ENCODE measurements around the gene SARM1.
"Not testable (repeated sequence)": the region's sequence is repeated elsewhere in the genome, so short reads cannot be mapped to it uniquely, and the experiment has no call there.

SARM1 gene

DNA sequence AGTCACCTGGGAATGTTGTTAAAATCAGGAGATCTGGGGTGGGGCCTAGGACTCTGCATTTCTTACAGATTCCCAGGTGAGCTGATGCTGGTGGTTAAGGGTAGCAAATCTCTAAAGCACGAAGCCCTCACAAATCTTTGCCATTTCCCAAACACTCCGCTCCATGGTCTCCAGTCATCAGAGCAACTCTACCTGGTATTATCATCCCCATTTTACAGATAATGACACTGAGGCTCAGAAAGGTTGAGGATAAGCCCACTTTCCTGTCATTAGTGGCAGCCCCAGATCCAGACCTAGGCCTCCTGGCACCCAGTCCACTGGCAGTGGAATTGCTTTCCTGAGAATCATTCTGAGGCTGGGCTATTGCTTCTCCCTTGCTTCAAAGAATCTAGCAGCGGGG, 25.8 kb downstream of the SARM1 start:
- no peak for DNase-seq

DNA sequence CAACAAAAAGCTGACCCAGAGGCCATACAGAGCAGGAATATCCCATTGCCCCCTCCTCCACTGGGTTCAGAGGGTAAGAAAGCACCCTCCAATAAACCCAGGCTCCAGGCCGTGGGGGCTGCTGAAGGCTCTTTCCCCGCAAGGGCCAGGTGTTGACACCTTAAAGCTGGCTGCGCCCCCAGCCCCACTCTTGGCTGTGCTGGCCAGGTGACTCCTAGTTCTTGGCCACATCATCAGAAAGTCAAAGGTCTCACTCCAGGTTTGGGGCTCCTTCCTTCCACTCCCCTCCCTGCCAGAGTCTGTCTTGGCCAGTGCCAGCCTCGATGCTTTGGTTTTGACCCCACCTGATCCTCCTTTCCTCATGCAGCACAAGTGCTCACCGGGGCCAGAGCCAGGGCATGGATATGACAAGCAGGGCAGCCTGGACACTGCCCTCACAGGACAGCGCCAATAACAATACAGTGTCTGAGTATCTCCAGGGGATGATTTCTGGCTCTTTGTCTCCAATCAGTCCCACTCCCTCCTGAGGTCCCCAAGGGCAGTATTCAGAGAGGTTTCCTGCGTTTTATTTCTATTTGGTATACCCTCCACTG, 26.3 kb downstream of the SARM1 start:
- no peak for DNase-seq

DNA sequence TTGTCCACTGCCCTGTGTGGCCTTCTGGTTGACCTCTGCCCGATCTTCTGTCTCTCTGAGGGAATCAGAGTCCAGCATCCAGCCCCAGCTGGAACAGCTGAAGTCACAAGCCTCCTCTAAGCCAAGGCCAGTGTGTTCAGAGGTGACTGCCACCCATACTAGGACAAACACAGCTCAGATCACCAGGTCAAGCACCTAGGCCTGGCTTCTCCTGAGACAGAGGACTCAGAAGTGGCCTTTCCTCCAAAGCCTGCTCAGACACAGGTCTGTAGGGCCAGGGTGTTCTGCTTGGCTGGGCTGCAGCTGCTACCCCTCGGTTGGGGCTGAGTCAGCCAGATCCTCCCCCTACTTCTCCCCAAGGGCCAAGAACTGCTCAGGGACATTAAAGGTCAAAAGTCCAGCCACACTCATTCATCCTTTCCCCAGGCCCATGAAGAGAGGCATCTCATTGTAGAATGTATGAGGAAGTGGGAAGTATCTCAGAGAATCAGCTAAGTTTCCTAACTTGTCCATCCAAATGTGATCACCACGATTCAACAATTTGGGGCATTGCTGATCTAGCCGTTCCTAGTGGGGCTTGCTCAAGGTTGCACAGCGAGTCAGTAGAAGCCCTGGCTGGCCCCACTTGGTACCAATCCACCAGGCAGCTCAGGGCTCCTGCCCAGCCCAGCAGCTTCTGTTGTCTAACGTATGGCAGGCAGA, 26.9 kb downstream of the SARM1 start:
- DNase-seq: no peak

DNA sequence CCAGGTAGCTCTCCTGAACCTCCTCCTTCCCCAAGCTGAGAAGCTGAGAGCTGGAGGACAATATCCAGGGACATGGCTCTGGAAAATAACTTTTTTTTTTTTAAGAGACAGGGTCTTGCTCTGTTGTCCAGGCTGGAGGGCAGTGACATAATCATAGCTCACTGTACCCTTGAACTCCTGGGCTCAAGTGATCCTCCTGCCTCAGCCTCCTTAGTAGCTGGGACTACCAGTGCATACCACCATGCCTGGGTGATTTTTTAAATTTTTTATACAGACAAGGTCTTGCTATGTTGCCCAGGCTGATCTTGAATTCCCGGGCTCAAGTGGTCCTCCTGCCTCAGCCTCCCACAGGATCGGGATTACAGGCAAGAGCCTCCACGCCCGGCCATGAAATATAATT, 28.3 kb downstream of the SARM1 start:
- no peak for DNase-seq

DNA sequence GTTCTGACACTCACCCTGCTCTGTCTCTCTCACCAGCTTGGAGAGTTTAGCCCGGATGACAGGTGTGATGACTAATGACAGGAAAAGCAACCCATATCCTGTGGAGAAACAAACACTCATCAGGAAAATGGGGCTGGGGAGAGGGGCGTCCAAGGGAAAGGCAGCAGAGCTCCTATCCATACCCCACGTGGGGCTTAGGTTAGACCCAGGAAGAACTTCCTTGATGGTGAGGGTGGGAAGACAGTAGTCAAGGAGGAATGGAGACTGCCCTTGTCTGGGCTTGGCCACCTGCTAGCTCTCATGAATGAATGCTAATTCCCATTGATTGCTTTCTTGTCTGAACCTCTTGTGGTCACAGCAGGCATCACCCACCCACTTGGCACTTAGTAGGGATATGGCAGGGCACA, 30.7 kb downstream of the SARM1 start:
- DNase-seq: no peak

DNA sequence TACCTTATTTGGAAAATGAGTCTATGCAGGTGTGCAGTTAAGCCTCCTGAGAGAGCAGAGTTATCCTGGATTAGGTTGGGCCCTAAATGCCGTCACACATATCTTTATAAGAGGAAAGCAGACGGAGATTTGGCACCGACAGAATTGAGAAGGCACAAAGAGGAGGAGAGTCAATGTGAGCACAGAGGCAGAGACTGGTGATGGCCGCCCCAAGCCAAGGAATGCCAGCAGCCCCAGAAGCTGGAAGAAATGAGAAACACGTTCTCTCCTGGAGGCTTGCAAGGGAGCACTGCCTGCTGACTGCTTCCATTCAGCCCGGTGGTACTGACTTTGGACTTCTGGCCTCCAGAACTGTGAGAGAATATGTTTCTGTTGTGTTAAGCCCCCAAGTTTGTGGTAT, 31.4 kb downstream of the SARM1 start:
- no peak for DNase-seq

DNA sequence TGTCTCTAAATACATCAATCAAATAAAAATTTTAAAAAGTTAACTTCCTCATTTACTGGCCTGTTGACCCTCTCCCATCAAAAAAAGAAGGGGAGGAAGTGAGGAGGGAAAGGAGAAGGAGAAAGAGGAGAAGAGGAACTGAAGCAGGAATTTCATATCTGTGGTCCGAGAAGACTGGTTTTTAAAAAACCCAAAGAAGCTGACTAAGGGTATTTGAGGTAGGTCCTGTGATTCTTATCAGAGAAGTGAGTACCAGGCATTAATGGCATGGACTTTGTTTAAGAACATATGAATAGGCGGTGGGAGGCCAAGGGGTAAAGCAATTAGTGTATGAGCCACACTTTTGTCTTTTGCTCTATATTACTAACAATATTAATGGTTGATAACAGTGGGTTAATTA, 32.5 kb downstream of the SARM1 start:
- no peak for DNase-seq

DNA sequence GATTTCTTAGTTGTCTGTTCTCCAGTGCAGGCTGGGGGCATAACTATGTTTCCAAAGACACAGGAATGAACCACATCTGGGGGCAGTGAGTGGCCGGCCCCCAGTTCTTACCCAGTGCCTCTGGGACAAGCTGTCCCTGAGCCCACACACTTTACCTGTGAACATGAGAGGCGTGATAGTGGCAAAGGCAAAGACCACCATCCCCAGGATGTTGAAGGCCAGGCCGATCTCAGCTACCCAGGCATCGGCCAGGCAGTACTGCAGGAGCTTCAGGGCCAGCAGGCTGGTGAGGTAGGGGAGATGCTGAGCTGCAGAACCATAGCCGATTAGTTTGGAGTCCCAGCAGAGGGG, 32.9 kb downstream of the SARM1 start:
- no peak for DNase-seq

DNA sequence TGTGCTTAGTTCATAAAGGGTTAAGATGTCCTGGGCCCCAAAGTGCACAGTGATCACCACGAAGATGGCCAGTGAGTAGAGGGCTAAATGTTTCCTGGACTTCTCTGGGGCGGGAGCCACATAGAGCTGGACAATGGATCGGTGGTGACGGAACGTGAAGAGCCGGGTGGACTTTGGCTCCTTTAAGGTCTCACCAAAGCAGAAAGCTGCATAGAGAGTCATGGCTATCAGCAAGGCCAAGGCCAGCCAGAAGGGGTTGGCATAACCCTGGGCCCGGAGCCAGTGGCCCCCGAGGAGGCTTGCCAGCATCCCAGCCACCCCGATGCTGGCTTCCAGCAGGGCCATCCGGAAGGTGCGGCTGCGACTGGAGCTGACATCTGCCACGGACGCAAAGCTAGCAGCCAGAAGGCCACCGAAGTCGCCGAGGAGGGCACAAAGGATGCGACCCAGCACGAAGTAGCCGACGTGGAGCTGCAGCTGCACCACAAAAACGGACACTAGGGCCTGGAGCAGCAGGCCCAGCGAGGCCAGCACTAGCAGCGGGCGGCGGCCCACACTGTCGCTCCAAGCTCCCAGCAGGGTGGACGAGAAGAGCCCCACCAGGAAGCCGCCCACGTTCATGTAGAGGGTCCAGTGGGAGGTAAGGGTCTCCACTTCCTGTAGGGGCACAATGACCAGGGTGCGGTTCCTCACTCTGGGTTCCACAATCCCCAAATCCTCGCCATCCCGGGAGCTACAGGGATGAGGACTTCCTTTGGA, 33.5 kb downstream of the SARM1 start:
- DNase-seq: peak in 1 of 2 experiments; percentile 44

DNA sequence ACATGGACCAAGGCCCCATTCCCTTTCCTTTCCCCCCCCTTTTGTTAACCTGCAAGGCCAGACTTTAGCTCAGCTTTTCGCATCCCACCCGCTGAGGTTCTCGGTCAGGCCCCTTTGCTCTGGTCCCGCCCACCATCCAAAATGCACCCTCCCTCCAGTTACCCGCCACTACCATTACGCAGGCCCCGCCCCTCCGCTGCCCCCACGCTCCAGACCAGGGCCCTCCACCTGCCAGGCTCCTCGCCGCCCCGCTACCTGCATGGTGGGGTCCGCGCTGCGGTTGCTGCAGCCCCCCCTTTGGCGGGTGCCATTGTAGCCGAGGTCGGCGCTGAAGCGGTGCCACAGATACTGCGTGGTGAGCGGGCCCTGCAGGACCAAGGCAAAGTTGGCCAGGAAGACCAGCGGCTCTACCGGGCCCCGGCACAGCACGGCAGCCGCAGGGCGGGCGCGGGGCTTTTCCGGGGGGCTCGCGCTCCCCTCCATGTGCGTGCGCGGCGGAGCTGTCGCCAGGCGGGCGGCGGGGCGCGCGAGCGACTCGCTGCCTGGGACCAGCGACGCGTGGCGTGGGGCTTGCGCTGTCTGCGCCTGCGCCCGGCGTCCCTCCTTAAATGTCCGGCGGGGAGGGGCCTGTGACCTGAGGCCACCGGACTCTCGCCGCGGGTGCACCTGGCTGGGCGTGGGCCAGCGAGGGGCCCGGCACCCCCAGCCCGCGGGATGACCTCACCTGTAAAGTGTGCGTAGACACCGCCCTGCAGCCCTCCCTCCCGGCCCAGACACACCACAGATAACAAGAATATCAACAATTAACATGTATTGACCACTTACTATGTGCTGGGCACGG, 34.4 kb downstream of the SARM1 start, which contains the start of gene SLC46A1:
Gene SLC46A1 (minus strand): TSS at position 581 of the 841 bp plus-strand sequence. CDS start 98 bp downstream, at position 483.
- peak; percentile 57 to 82 for DNase-seq

DNA sequence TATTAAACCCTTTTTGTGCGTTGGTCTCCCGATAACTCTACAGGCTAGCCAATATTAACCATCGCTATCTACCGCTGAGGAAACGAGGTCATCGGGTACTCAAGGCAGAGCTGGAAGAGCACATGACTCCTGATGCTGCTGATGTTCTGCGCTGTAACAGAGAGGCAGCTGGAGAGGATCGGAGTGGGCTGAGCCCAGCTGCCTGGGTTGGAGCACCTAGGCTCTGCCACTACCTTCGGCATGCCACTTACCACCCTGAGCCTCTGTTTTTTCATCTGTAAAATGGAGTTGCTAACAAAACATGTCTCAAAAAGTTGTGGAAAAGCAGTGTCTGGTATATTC, 35.0 kb downstream of the SARM1 start:
- peak; percentile 34 to 72 for DNase-seq

DNA sequence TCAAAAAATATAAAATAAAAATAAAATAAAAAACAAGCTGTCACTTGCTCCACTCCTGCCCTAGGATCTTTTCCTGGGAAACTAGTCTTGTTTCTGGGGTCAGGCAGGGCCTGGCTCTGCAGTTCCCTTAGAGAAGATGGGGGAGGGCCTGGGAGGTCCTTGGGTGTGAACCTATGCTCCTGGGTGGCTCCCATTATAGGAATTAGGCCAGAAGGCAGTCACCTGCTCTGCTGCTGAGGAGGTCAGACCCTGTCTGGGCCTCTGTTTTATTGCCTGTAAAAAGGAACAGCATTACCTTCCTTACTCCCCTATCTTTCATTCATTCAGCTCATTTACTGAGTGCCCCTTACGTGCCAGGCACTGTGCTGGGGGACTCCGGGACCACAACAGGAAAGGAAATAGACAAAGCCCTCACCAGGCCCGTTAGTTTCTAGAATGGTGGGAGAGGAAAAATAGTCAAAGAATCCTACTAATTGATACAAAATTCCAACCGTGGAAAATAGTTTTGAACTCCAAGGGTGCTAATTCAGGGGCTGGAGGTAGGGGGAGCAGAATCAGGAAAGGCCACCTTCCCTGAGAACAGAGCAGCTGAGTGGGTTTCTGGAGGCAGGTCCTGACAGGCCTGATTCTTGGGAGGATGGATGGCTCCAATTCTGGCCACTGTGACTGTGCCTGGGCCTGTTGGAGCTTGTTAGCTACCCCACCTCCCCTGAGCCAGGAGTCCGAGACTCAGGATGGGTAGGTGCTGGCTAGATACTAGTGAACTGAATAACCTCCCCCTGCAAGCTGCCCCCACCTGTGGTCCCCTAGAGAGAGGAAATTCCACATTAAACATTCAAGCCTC, 35.9 kb downstream of the SARM1 start:
- DNase-seq: peak; percentile 80 to 84

DNA sequence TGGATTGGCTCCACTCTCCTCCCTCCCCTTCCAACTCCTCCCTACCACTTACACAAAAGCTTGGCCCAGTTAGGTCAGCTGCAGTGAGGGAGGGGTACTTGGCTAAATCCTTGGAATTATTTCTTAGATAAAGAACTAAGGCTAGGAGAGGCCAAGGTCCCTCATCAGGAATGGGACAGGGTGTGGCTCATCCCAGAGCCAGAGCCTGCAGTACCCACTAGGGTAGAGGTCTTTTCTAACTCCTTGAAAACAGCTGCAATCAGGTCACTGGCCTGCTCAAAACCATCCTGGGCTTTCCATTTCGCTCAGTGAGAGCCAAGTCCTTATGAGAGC, 36.4 kb downstream of the SARM1 start:
- no peak for DNase-seq

DNA sequence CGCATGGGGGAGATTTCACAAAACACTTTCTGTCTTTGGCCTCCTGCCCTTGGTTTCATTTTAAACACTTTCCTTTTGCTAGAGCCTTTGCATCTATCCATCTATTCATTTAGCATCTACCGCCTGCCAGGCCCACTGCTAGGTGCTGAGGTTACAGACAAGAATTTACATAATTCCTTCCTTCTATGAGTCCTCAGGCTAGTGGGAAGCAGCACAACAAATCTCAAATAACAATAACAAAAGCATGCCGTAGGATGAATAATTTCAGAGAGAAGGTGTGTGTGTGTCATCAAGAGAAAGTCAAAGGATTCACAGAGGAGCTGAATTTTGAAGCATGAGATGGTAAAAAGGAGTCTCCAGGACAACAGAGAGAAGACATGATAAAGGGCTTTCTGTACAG, 40.6 kb downstream of the SARM1 start:
- peak in 1 of 2 experiments; percentile 34 for DNase-seq

DNA sequence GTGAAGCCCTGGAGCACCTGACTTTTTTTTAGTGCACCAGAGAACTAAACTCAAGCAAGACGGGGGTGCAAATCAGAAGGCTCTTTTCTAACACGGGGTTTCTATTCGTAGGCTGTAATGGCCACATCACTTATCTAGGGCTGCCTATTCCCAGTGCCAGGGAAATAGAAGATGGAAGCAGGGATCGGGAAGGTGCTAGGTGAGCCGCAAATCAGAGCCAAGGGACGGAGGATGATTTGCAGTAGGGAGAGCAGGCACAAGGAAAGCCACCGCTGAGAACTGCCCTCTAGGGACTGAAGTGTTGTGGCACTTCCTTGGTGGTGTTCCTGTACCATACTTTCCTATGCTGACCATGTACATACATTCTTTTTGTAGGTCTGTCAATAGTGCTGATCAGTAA, 42.3 kb downstream of the SARM1 start:
- no peak for DNase-seq

DNA sequence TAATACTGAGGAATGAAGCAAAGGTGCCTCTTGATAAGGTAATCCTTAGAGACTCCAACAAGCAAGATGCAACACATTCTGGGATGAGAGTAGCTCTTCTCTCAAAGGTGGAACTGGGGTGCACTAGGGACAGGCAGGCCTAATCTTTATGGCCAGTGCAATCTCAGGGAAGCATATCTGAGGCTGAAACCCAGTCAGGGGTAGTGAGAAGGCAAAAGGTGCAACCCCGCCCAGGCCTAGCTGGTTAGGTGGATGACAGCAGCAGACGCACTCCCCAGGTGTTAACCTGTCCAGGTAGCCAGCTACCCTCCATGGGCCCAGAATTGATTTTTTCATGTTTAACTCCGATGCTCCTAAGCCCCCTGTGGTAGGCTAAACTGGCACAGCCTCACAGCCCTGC, 44.4 kb downstream of the SARM1 start:
- DNase-seq: no peak

DNA sequence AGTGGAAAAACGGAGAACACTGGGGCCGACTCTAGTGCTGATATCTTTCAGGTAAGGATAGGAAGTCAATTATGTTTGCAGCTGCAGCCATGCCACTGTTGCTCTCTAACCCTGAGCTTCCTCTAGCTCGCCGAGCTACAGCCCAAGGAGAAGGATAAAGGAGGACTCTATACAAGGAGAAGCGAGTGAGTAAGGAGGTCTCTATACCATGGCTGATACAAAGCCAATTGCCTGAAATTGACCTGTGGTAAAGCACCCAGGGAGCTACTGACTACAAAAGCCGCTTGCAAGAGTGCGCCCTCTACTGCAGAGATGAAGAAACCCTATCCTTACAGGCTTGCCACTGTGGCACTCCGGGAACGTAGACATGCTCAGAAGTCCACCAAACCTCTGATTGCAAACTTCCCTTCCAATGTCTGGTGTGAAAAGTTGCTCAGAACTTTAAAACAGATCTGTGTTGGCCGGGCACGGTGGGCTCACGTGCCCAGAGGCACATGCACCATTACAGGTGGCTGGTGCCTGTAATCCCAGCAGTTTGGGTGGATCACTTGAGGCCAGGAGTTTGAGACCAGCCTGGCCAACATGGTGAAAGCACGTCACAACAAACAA, 45.3 kb downstream of the SARM1 start:
- DNase-seq: peak; percentile 70 to 88

DNA sequence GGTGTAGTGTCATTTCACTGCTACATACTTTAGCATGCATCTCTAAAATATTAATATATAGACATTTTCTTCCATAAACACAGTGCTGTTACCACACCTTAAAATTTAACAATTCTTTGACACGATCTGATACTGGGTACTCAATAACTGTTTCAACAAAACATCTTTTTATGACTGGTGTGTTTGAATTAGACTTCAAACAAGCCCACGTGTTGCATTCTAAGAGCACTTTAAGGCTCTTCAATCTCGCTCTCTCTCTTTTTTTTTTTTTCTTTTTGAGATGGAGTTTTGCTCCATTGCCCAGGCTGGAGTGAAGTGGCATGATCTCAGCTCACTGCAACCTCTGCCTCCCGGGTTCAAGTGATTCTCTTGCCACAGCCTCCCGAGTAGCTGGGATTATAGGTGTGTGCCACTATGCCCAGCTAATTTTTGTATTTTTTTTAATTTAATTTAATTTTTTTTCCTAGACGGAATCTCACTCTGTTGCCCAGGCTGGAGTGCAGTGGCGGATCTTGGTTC, 50.4 kb downstream of the SARM1 start:
- DNase-seq: no peak

DNA sequence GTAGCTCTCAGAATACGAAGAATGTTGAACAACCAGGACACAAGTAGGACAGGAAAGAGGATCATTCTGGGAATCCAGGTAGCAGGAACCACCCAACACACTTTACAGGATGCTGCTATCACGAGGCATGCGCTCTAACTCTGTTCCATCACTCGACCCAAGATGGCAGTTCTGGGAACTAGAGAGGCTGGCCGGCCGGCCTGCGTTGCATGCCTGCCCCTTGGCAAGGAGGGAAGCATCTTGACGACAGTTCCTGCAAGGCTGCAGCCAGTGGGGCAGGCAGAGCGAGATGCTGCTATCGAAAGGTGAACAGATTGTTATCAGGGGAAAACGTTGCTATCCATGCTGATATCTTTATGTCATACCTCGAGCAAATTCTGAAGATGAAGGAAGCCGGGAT, 53.7 kb downstream of the SARM1 start:
- DNase-seq: no peak

DNA sequence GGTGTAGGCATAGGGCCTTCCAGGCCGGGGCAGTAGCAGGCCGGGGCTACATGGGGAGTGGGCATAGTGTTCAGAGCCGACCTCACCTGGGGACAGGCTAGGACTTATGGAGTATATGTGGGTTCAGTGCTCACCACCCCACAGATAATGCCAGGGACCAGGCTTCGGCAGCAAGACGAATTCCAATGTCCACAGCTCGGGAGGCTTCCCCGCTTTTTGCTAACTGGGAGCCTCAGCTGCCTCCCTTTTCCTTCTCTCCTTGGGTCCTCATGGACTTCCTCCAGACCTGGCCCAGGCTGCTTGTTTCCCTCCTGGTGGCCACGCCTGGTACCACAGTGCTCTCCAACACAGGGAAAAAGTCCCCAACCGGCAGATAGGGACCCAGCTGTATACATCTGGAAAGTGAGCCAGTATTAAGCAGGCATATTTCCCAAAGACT, 54.6 kb downstream of the SARM1 start:
- DNase-seq: peak in 1 of 2 experiments; percentile 28

DNA sequence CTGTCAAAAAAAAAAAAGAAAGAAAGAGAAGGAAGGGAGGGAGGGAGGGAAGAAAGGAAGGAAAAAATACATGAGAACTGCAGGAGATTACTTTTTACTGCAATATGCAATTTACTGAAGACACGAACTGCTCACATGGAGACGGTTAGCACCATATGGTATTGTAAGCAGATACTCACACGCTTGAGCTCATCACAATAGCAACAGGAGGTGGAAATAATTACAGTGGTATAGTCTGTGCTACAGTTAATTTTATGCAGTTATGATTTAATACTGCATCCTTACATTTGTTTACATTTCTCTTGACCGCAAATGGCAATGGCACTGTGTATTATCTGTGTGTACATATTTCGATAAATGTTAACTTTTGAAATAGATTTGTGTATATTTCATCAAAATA, 55.9 kb downstream of the SARM1 start:
- no peak for DNase-seq

DNA sequence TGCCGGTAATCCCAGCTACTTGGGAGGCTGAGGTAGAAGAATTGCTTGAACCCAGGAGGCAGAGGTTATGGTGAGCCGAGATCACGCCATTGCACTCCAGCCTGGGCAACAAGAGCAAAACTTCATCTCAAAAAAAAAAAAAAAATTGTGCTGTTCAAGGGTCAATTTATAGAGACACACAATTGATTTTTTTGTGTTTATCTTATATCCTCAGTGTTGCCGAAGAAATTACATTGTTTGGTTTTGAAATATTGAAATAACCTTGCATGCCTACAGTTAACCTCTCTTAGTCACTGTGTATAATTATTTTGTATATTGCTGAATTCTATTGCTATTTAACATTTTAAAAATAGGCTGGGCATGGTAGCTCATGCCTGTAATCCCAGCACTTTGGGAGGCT, 56.5 kb downstream of the SARM1 start:
- not testable (repeated sequence) for DNase-seq

Data from NCI-H526 (cell line).